SJCRH30 (cell line): ENCODE data around the gene SAMD13. TPM values are rescaled to one million over a fixed set of nuclear protein-coding genes. Genes with fewer than 3 reads are reported as not detected.

ENCODE experiments used
- DNase-seq, 2 experiments: peaks; one replicate each; pipeline ENCODE4 v3.0.0-alpha.2; 2015 to 2020
- H3K27ac ChIP-seq: fragments of 250-450 bp; sonication (Bioruptor Pico); 2 replicates; pipeline ENCODE4 v1.5.1; 2020; ENCODE audit warnings: mild to moderate bottlenecking, moderate library complexity
- H3K27me3 ChIP-seq: fragments of 250-450 bp; sonication (Bioruptor Pico); 2 replicates; pipeline ENCODE4 v1.5.1; 2020; ENCODE audit warnings: mild to moderate bottlenecking, moderate library complexity
- H3K36me3 ChIP-seq: fragments of 250-450 bp; sonication (Bioruptor Pico); 2 replicates; pipeline ENCODE4 v1.5.1; 2020; ENCODE audit warnings: mild to moderate bottlenecking, moderate library complexity
- H3K4me1 ChIP-seq: fragments of 250-450 bp; sonication (Bioruptor Pico); 2 replicates; pipeline ENCODE4 v1.5.1; 2020; ENCODE audit warnings: mild to moderate bottlenecking, moderate library complexity
- H3K4me3 ChIP-seq: fragments of 250-450 bp; sonication (Bioruptor Pico); 2 replicates; pipeline ENCODE4 v1.5.1; 2020; ENCODE audit warnings: mild to moderate bottlenecking, moderate library complexity
- H3K9me3 ChIP-seq: fragments of 250-450 bp; sonication (Bioruptor Pico); replicated peaks from 2 replicates; pipeline ENCODE4 v1.5.1; 2020; ENCODE audit warnings: mild to moderate bottlenecking, moderate library complexity
- total RNA-seq: library from RNA; depleted of rRNA; stranded (reverse); fragments of >200 nt; shearing (Covaris generic); gene quantifications from 2 replicates; pipeline ENCODE4 v1.2.3, GENCODE V29; 2014; rRNA removed

Gene SAMD13
- total RNA-seq, 1 experiment from 2014 or later = 3.9 TPM

DNA sequence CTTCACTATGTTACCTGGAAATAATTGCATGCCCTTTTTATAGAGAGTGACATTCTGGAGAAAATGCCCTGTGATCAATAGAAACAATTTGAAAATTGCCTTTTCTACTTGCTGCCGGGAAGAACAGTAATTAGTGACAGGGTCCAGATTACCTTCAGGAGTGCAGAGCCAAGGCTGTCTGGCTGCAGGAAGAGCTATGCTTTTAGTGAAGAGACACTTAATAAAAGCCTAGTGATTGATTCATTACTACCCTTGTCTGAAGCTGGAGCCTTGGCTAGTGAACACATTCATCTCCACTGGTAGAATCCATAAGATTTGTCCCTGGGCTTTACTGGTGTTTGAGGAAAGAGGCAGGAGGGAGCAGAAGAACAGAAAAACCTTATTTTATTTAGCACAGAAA is 83.8 kb downstream of the SAMD13 start:
- no peaks in the 10 kb centered on the region for H3K36me3 ChIP-seq
- no peaks in the 10 kb centered on the region for H3K27me3 ChIP-seq
- no peaks in the 10 kb centered on the region for H3K9me3 ChIP-seq
- no peak overlapping the region for H3K4me3 ChIP-seq
- H3K27ac ChIP-seq = no peak overlapping the region
- DNase-seq = no peak
- 0 out of 2 replicates have a peak, but pooled peaks cover 3% of the 10 kb centered on the region for H3K4me1 ChIP-seq

DNA sequence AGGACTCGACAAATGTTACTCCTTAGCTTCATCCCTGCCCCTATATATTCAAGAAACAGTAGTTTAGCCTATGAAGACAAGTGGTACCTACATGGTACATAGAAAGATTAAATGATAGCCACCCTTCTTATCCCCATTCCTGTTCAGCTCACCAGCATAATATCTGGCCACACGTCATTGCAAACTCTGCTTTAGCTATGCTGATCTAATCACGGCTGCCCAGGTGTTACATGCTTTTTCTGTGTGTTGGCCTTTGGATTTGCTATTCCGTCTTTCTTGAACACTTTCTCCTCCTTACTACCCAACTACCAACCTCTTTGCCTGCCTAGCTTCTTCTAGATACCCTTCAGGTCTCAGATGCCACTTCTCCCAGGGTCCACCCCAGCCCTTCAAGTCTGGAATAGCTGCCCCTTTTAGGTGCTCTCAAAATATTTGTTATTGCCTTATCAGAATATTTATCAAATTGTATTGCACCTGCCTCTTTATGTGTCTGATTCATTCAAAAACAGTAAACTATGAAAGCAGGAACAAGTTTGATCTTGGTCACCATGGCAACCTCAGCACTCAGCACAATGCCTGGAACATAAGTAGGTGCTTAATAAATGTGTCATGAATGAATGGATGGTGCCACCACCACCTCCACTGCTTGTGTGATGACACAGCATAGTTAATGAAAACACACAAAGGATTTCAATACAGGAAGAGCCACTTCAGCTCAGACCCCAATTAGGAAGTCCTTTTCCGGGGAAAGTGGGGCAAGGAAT is 85.4 kb downstream of the SAMD13 start:
- Histone ChIP-seq H3K4me3 (no peak overlapping the region), H3K27ac (no peak overlapping the region), H3K4me1 (no peaks in the 10 kb centered on the region), H3K27me3 (no peaks in the 10 kb centered on the region), H3K36me3 (no peaks in the 10 kb centered on the region), H3K9me3 (no peaks in the 10 kb centered on the region)
- DNase-seq = no peak

GRCh38 chr1:84387480-84388163 is 86.1 kb downstream of the SAMD13 start:
- DNase-seq = peak in 1 of 2 experiments; percentile 28
- no peaks in the 10 kb centered on the region for H3K27me3 ChIP-seq
- H3K9me3 ChIP-seq = no peaks in the 10 kb centered on the region
- H3K4me1 ChIP-seq = no peaks in the 10 kb centered on the region
- no peak overlapping the region for H3K27ac ChIP-seq
- H3K36me3 ChIP-seq = no peaks in the 10 kb centered on the region
- H3K4me3 ChIP-seq = no peak overlapping the region

DNA sequence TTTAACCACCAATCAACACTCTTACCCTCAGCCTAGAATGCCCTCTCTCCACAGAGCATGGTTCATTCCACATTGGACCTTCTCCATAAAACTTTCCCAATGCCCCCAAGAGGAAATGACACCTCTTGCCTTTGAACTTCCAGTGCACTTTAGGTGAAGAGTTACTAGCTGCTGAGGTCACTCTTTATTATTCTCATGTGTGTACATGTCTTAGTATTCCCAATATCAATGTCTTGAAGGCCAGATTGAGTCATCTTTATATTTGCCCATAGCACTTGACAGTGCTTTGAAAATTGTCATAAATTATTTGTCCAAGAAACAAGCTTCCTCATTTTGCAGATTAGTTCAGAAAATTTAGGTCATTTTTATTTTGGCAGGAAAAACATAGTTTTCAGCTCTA is 88.7 kb downstream of the SAMD13 start:
- Histone ChIP-seq H3K4me1 (no peaks in the 10 kb centered on the region), H3K9me3 (no peaks in the 10 kb centered on the region), H3K27ac (no peak overlapping the region), H3K27me3 (no peaks in the 10 kb centered on the region), H3K4me3 (no peak overlapping the region), H3K36me3 (no peaks in the 10 kb centered on the region)
- DNase-seq = no peak

DNA sequence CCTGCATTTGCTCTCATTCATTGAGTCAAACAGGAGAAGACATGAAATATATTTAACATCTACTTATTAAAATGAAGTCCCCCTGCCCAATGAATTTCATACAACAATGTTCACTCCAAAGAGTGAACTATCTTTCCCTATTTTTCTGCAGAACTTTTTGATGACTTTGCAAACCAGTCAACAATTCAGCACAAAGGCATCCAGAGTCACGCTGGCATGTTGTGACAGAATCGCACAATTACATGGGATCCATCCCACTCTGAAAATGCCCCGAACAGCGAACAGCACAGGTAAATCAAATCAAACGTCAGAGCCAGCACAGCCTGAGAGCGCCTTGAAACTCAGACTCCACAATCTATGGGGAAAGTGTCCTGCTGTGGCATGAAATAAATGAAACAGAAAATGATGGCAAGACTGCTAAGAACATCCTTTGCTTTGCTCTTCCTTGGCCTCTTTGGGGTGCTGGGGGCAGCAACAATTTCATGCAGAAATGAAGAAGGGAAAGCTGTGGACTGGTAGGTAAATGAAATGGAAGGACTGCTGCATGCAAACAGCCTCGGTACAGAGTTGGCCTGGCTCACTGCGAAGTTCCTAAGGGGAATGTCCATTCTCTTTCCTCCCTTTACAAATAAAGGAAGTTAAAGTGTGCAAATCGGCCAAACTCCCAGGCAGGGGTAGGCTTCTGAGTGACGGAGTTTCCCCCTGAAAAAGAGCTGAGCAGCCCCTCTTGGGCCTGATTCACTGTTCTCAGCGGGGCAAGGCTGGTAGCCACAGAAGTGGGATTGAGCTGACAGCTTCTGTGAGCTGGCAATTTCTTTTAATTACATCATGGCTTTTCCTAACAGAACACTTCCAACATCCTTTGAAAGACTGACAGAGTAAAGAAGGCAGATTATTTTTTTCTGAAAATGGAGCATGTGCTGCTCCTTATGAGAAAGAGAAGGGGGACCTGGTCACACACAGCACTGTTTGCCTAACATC is 97.0 kb downstream of the SAMD13 start, which contains the start of gene DNASE2B:
DNASE2B (plus strand) TSS at position 310 of the 981 bp plus-strand sequence; CDS start at position 391, 81 bp downstream.
- no peak for DNase-seq
- Histone ChIP-seq H3K27ac (no peak within 1 kb of the TSS), H3K36me3 (no peaks in the 10 kb centered on the region), H3K9me3 (no peaks in the 10 kb centered on the region), H3K4me3 (no peak within 1 kb of the TSS), H3K27me3 (no peaks in the 10 kb centered on the region), H3K4me1 (no peaks in the 10 kb centered on the region)

Other genes with a start within 250 kb of the SAMD13 start
- 29.1 and 31.0 TPM in 2 replicates for gene PRKACB, start 157.4 kb upstream of the SAMD13 start, total RNA-seq
- gene DNASE2B, start 96.8 kb downstream of the SAMD13 start, total RNA-seq = not detected in 2 replicates
- gene RPF1, start 177.6 kb downstream of the SAMD13 start, total RNA-seq = 72.8 and 79.6 TPM in 2 replicates
- gene SPATA1, start 204.7 kb downstream of the SAMD13 start, total RNA-seq = 0.97 TPM in 1 of 2 replicates, not detected in the other
- gene GNG5, start 204.9 kb downstream of the SAMD13 start, total RNA-seq = 149 and 152 TPM in 2 replicates